SJSA1 (cell line): ENCODE data around the gene CCDC197. TPM values are rescaled to one million over a fixed set of nuclear protein-coding genes. Genes with fewer than 3 reads are reported as not detected.

ENCODE experiments used
- DNase-seq, 2 experiments: peaks; one replicate each; pipeline ENCODE4 v3.0.0-alpha.2; 2015 to 2020; ENCODE audit warnings: low spot score in 2 of 2, low read depth in 1 of 2
- H3K27ac ChIP-seq: fragments of 250-450 bp; sonication (Bioruptor Pico); 2 replicates; pipeline ENCODE4 v1.5.1; 2020; ENCODE audit warnings: mild to moderate bottlenecking, moderate library complexity
- H3K27me3 ChIP-seq: fragments of 250-450 bp; sonication (Bioruptor Pico); replicated peaks from 2 replicates; pipeline ENCODE4 v1.5.1; 2020; ENCODE audit warnings: mild to moderate bottlenecking, moderate library complexity
- H3K36me3 ChIP-seq: fragments of 250-450 bp; sonication (Bioruptor Pico); 2 replicates; pipeline ENCODE4 v1.5.1; 2020; ENCODE audit warnings: mild to moderate bottlenecking
- H3K4me1 ChIP-seq: fragments of 250-450 bp; sonication (Bioruptor Pico); replicated peaks from 2 replicates; pipeline ENCODE4 v1.6.1; 2021; ENCODE audit warnings: mild to moderate bottlenecking
- H3K4me3 ChIP-seq: fragments of 250-450 bp; sonication (Bioruptor Pico); 2 replicates; pipeline ENCODE4 v1.5.1; 2020; ENCODE audit warnings: mild to moderate bottlenecking
- H3K9me3 ChIP-seq: fragments of 250-450 bp; sonication (Bioruptor Pico); replicated peaks from 2 replicates; pipeline ENCODE4 v1.5.1; 2020; ENCODE audit warnings: mild to moderate bottlenecking
- total RNA-seq: library from RNA; depleted of rRNA; stranded (reverse); fragments of >200 nt; shearing (Covaris generic); gene quantifications from 2 replicates; pipeline ENCODE4 v1.2.3, GENCODE V29; 2014

Gene CCDC197
- total RNA-seq, 1 experiment from 2014 or later, result not detected

- Histone ChIP-seq H3K9me3 (no peaks in the 10 kb centered on the region), H3K4me3 (no peak overlapping the region)
- no peak for DNase-seq
Measured at GRCh38 chr14:94037954-94038353, 40.9 kb downstream of the CCDC197 start.

GRCh38 chr14:94038510-94038909, 41.4 kb downstream of the CCDC197 start:
- no peak for DNase-seq

More at GRCh38 chr14:94037954-94038353, 40.9 kb downstream of the CCDC197 start:
- H3K27me3 ChIP-seq, result no peaks in the 10 kb centered on the region
- H3K27ac ChIP-seq, result no peak overlapping the region
- H3K4me1 ChIP-seq, result no peaks in the 10 kb centered on the region
- no peaks in the 10 kb centered on the region for H3K36me3 ChIP-seq

GRCh38 chr14:94038921-94039629, 42.0 kb downstream of the CCDC197 start:
- Histone ChIP-seq H3K36me3 (no peaks in the 10 kb centered on the region), H3K9me3 (no peaks in the 10 kb centered on the region), H3K4me1 (no peaks in the 10 kb centered on the region), H3K27me3 (no peaks in the 10 kb centered on the region), H3K27ac (no peak overlapping the region), H3K4me3 (no peak overlapping the region)
- DNase-seq, result no peak

More at GRCh38 chr14:94038510-94038909, 41.4 kb downstream of the CCDC197 start:
- Histone ChIP-seq H3K4me1 (no peaks in the 10 kb centered on the region), H3K36me3 (no peaks in the 10 kb centered on the region), H3K9me3 (no peaks in the 10 kb centered on the region), H3K4me3 (no peak overlapping the region), H3K27ac (no peak overlapping the region), H3K27me3 (no peaks in the 10 kb centered on the region)

- Histone ChIP-seq H3K27ac (no peak overlapping the region), H3K36me3 (0 out of 2 replicates have a peak, but pooled peaks cover 5% of the 10 kb centered on the region), H3K4me1 (no peaks in the 10 kb centered on the region), H3K4me3 (no peak overlapping the region), H3K9me3 (no peaks in the 10 kb centered on the region), H3K27me3 (no peaks in the 10 kb centered on the region)
- DNase-seq, result no peak
Measured at GRCh38 chr14:94040247-94040646, 43.1 kb downstream of the CCDC197 start.

- Histone ChIP-seq H3K4me3 (no peak overlapping the region), H3K27me3 (no peaks in the 10 kb centered on the region), H3K9me3 (no peaks in the 10 kb centered on the region), H3K36me3 (peaks cover 10% of the 10 kb centered on the region), H3K4me1 (no peaks in the 10 kb centered on the region), H3K27ac (no peak overlapping the region)
- DNase-seq, result no peak
Measured at GRCh38 chr14:94040796-94041195, 43.7 kb downstream of the CCDC197 start.

GRCh38 chr14:94041551-94042346, 44.6 kb downstream of the CCDC197 start:
- Histone ChIP-seq H3K9me3 (no peaks in the 10 kb centered on the region), H3K27me3 (no peaks in the 10 kb centered on the region), H3K36me3 (peaks cover 16% of the 10 kb centered on the region), H3K4me1 (no peaks in the 10 kb centered on the region), H3K27ac (no peak overlapping the region), H3K4me3 (no peak overlapping the region)
- DNase-seq, result no peak

- no peaks in the 10 kb centered on the region for H3K9me3 ChIP-seq
- H3K4me1 ChIP-seq, result no peaks in the 10 kb centered on the region
- no peak overlapping the region for H3K4me3 ChIP-seq
- DNase-seq, result no peak
- H3K27ac ChIP-seq, result no peak overlapping the region
- H3K36me3 ChIP-seq, result peaks cover 24% of the 10 kb centered on the region
- no peaks in the 10 kb centered on the region for H3K27me3 ChIP-seq
Measured at GRCh38 chr14:94042433-94043091, 45.5 kb downstream of the CCDC197 start.

- H3K36me3 ChIP-seq, result peaks cover 31% of the 10 kb centered on the region
- DNase-seq, result no peak
- no peak overlapping the region for H3K27ac ChIP-seq
- H3K4me1 ChIP-seq, result no peaks in the 10 kb centered on the region
- H3K9me3 ChIP-seq, result no peaks in the 10 kb centered on the region
- no peak overlapping the region for H3K4me3 ChIP-seq
- no peaks in the 10 kb centered on the region for H3K27me3 ChIP-seq
Measured at GRCh38 chr14:94043111-94043755, 46.1 kb downstream of the CCDC197 start.

GRCh38 chr14:94043756-94044475, 46.8 kb downstream of the CCDC197 start:
- Histone ChIP-seq H3K27ac (no peak overlapping the region), H3K4me3 (no peak overlapping the region), H3K36me3 (peaks cover 37% of the 10 kb centered on the region), H3K27me3 (no peaks in the 10 kb centered on the region), H3K9me3 (no peaks in the 10 kb centered on the region), H3K4me1 (no peaks in the 10 kb centered on the region)
- no peak for DNase-seq

GRCh38 chr14:94044476-94045091, 47.5 kb downstream of the CCDC197 start:
- Histone ChIP-seq H3K4me1 (no peaks in the 10 kb centered on the region), H3K36me3 (peaks cover 42% of the 10 kb centered on the region), H3K4me3 (no peak overlapping the region), H3K9me3 (no peaks in the 10 kb centered on the region), H3K27me3 (no peaks in the 10 kb centered on the region), H3K27ac (no peak overlapping the region)
- no peak for DNase-seq

GRCh38 chr14:94045101-94045500, 48.0 kb downstream of the CCDC197 start:
- DNase-seq, result no peak
- no peak overlapping the region for H3K4me3 ChIP-seq
- no peaks in the 10 kb centered on the region for H3K27me3 ChIP-seq
- H3K36me3 ChIP-seq, result peaks cover 47% of the 10 kb centered on the region
- no peaks in the 10 kb centered on the region for H3K4me1 ChIP-seq
- no peaks in the 10 kb centered on the region for H3K9me3 ChIP-seq
- no peak overlapping the region for H3K27ac ChIP-seq

- Histone ChIP-seq H3K36me3 (peaks cover 53% of the 10 kb centered on the region), H3K4me3 (no peak overlapping the region)
Measured at GRCh38 chr14:94045563-94046345, 48.7 kb downstream of the CCDC197 start.

More at GRCh38 chr14:94045563-94046345, 48.7 kb downstream of the CCDC197 start:
- H3K9me3 ChIP-seq, result no peaks in the 10 kb centered on the region
- H3K27me3 ChIP-seq, result no peaks in the 10 kb centered on the region
- H3K27ac ChIP-seq, result no peak overlapping the region
- H3K4me1 ChIP-seq, result no peaks in the 10 kb centered on the region
- no peak for DNase-seq
